ENCODE data around the gene PRKCH.

PRKCH gene

DNA sequence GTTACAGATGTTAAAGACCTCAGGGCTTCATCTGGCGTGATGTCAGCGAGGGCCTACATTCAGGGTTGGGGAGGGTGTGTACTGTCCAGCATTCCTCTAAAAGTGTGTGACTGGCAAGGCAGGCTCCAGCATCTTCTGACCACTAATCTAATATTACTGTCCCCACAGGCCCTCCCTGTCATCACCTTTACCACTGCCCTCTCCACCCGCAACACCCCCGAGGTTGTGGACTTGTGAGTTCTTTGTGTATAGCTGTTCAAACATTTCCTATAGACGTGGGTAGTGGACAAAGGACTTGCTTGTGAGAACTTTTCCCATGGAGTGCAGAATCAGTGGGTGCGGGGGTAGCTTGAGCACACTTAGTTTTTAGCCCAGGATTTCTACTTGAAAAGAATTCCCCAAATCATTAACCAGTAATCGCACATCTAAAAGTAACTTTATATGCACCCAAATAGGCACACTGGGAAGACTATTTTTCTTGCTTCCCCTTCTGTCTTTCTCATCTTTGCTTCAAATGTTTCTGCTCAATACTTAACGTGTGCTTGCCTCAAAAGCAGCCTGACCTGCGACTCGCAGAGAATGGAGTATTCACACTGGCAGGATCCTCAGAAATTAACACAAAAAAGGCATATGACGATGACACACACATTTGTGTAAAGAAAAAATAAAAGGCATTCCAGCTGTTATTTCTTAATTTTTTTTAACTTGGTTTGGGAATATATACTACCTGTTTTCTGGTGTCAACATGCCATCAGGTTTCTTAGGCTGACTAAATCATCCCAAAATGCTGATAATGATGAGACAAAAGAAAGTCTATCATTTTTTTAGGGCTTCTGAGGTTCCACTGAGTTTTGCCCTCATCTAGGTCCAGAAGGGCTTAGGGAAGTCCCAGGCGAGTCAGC is 215.5 kb downstream of the PRKCH start:
- no peak for DNase-seq

- peak in 1 of 2 experiments; percentile 22 for DNase-seq
Measured at GRCh38 chr14:61537563-61538463, 216.4 kb downstream of the PRKCH start.

GRCh38 chr14:61538464-61539022 is 217.2 kb downstream of the PRKCH start:
- no peak for DNase-seq

DNA sequence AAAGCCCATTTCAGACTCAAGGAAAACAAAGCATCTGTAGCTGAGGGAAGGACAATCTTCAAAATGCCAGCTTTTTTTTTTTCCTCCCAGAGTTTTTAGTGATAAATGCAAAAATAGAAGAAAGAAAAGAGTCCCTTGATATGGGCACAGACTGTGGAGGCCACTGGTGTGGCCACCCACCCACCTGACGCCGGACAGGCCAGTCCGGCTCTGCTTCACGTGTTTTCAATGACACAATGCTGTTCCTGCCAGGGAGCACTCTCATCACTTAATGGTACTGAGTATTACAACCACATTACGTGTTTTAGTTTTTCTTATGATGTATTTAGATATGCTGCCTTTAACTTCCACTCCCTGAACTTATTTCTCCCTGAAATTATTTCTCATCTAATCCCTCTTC is 218.3 kb downstream of the PRKCH start:
- DNase-seq, result no peak

GRCh38 chr14:61540931-61541330 is 219.6 kb downstream of the PRKCH start:
- DNase-seq, result no peak

DNA sequence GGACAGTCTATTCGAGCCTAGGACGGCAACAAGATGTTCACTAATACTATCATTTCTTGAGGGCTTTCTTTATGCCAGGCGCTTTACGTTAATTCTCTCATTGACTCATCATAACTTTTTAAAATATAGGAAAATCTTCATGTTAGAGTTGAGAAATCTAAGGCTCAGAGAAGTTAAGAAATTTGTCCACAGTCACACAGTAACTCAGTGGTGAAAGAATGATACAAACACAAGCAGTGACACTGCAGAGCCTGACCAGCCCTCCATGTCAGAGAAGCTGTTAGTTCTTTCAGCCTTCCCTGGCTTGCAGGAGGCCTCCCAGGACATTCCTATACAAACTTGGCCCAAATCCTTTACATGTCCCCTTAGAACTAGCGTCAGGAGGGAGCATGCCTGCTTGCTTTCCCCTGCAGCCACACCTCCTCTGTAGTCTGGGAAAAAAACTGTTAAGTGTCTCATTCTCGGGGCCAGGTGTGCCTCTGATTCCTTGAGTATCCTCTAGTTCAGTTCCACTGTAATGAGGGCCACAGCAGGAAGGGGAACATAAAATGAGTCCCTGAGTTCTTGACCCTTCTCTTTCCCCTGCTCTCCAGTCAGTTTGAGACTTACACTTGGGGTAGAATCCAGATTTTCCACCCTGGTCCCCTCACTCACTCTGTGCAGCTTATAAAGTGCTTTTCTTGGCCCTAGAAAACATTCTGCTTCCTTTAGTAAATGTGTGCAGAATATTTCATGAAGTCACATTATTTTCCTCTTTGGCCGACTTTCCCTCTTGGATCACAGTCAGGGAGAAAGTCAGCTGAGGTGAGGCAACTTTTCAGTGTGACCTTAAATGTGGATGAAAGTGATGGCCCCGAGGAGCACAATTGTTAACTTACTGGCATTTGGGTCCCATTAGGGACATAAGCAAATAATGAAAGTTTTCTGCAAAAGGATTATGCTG is 221.7 kb downstream of the PRKCH start:
- no peak for DNase-seq

DNA sequence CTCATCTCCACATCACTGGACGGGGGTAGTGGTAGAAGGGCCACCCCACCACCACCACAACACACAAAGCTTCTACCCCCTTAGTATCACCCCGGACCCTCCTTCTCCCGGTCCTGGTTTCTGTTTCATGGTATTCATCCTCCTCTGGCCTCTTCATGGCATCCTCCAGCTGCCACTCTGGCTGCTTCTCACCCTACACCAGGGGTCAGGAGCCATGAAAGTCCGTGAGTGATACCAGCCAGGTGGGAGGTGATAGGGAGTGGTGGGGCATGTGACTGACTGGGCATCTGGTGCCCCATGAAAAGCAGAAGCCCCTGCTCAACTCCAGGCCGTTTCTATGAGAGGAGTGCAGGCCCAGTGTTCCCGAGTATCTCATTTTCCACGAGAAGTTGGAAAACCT is 222.6 kb downstream of the PRKCH start:
- DNase-seq, result no peak

DNA sequence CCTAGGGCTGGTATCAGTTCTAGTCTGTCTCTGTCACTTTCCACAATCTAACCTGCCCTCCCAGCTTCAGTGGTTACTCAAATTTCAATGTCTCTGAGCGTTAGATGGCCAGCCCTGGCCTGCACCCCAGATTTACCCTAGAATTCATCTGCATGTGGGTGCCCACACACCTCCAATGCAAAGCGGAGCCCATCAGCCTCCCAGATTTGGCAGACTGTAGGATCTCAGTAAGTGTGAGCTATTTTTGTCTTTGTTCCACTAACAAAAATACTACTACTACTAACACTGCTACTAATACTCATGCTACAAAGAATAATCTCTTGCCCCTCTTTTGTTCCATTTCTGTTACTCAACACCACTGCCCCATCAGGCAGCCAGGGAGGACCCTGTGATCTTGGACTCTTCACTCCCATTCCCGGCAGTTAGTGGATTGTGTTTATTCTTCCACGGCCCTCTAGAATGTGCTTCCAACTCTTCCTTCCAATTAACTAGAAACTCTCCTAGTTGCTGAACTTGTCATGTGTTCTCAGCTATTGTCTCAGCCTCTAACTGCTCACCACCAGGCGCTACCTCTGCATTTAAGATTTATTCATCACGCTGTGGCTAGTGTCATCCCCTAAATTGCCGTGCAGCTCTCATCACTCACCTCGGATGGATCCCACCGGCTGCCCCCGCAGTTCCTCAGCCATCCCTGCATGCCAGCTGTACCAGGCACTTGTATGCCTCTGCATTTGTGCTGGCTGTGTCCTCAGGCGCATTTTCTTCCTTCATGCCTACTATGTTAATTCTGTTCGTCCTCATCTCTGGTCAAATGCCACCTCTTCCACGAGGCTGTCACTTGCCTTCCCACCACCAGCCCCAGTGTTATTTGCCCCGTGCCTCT is 223.3 kb downstream of the PRKCH start:
- DNase-seq, result no peak

DNA sequence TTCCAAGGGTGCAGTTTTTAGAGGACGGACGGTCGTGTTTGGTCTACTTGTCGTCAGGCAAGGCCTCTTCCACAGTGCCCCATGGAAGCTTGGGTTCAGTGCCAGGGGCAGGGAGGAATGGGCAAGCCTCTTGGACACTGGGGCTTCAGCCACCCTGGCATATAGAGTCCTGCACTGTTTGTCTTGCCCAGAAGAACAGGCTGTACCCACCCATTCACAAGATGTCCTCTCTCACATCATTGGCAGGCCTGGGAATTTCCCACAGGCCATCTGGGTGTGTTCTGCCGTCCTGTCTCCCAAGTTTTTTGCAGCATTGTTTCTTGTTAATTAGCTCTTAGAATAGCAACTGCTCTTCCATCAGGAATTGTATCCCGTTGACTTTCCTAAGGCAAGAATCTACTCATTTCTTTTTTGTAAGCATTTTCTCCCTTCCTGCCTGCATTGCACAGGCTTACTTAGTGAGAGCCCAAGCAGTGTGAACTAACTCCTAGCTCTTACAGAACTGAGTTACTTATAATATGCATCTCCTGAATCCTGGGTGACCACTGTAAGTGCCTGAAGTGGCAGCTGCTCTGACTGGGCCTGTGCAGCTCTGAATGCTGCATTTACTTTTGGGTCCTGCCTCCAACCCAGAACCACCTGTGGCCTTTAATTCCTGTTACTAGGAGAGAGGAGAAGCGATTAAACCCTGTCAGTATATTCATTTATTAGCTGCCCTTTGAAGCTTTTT is 224.5 kb downstream of the PRKCH start:
- DNase-seq, result no peak

GRCh38 chr14:61547186-61548069 is 226.0 kb downstream of the PRKCH start:
- DNase-seq, result no peak

DNA sequence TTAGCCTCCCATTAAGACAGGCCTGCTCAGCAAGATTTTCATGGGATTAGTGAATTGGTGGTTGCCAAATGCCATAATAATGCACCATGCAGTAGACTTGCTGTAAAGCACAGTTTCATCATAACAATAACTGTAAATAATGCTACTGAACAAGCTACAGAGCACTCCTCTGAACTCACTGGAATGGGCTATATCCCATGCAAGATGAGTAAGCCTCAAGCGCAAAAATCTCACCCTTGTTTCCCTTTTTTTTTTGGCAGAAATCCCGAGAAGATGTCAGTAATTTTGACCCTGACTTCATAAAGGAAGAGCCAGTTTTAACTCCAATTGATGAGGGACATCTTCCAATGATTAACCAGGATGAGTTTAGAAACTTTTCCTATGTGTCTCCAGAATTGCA is 228.0 kb downstream of the PRKCH start:
- no peak for DNase-seq

GRCh38 chr14:61551384-61551783 is 230.0 kb downstream of the PRKCH start:
- DNase-seq, result no peak

DNA sequence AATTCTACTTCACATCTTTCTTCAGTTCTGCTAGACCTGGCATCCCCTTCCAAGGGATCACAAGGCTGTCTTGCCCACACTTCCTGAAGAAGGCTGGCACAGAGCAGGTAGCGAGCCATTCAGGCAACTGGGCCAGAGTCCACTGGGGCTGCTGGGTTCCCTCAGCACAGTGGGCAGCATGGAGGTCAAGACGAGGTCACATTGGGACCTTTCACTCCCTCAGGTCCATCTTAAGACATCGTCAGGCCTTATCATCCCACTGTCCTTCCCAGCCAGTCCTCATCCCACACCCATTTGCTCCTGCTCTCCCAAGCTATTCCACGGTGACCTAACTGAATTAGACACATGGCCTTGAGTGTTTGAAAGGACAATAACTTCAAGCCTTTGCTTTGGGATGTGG is 230.9 kb downstream of the PRKCH start:
- DNase-seq, result no peak

- no peak for DNase-seq
Measured at GRCh38 chr14:61553730-61554641, 232.6 kb downstream of the PRKCH start.

DNA sequence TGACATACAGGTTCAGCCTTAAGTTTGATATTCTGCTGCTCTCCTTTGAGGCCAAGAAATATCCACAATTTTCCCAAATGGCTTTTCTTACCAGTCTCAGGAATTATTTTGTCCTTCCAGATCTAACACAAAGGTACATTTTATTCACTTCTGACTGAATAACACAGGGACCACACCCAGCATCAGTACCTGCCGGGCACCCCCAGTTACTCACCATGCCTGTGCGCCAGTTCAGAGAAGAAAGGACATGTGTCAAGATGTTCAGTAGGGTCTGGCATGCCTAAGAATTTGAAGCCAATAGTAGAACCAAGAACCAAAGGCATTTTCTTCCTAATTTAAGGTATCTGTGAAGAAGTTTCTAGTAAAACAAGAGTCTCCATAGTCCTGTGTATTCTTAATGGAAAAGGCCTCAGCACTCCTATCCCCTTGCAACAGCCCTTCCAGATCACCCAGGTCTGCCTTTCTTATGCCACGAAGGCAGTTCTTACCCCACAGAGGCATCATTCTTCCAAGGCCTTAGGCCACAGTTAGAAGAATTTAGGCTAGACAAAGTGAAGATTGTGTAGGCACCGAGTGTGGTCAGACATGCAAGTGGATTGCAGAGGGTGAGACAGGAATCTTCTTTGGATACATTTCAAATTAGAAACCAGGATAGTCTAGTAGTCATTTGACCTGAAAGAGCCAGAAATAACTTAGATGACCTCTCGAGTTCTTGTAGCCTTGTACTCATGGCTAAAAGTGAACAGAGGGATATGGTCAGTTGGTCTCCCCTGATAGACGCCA is 233.9 kb downstream of the PRKCH start:
- DNase-seq, result no peak

GRCh38 chr14:61556455-61556854 is 235.1 kb downstream of the PRKCH start:
- no peak for DNase-seq

DNA sequence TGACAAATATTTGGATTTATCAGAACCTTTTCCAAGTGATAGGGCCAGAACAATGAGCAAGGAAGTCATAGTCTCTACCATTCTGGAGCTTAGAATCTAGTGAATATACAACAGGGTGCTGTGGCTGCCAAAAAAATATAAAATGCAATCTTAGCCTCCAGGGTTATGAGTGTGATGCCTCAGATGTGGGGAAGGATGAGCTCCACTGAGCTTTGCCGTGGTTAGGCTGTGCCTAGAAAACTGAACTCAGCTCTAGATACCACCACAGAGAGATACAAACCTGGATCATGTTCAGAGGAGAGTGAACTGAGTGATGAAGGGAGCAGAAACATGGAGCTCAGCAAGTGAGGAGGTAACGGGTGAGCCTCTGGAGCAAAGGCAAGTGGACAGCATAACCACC is 235.9 kb downstream of the PRKCH start:
- DNase-seq, result no peak

- no peak for DNase-seq
Measured at GRCh38 chr14:61557854-61558253, 236.5 kb downstream of the PRKCH start.
